ENCODE data around the gene NR5A2. TPM values are rescaled to one million over a fixed set of nuclear protein-coding genes. Genes with fewer than 3 reads are reported as not detected.

NR5A2 gene
- polyA plus RNA-seq, 4 donors, result 14.1 to 58.0 (median 18.8) TPM

DNA sequence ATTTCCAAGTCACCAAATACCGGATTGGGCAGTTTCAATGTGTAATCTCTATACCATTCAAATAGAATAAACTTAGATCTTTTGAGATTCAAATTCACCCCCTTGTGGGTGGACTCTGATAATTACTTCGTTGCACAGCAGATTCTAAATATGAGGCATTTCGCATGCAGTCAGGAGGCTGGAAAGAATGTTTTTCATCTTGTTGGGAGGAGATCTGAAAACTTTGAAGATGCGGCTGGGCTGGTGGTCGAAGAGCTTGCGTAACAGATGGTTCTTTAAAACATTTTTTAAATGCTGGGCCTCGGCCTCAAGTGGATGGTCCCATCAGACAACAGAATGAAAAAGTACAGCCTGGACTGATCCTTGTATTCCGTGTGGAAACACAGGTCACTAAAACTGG, 10.4 kb downstream of the NR5A2 start:
- H3K36me3 ChIP-seq (ENCODE audit: control insufficient read depth in 3 of 3, insufficient read depth in 2 of 3, low read depth in 1 of 3, low read length in 3 of 3), result peaks cover 0 to 15% (median 0%) of the 10 kb centered on the region in 3 donors
- H3K4me3 ChIP-seq (ENCODE audit: low read depth in 1 of 3, low read length in 3 of 3), result peak overlapping the region in 2 of 3 donors; percentile 76 to 81
- peaks cover 0 to 67% (median 57%) of the 10 kb centered on the region in 3 donors for H3K27me3 ChIP-seq (ENCODE audit: control insufficient read depth in 3 of 3, insufficient read depth in 3 of 3, low read length in 3 of 3)
- WGBS, 3 donors, result 27 to 41% (median 31%) methylated on average over 8 of the region's 8 CpGs
- H3K27ac ChIP-seq (ENCODE audit: low read depth in 1 of 3, low read length in 2 of 3), result peak overlapping the region in 2 of 3 donors; percentile 88 to 91
- peaks cover 2 to 21% (median 6%) of the 10 kb centered on the region in 3 donors for H3K4me1 ChIP-seq (ENCODE audit: control insufficient read depth in 3 of 3, insufficient read depth in 2 of 3, low read depth in 1 of 3, low read length in 2 of 3)
- peak in 1 of 2 donors; percentile 6 for DNase-seq
- FAIRE-seq, result no peak
- no peaks in the 10 kb centered on the region for H3K9me3 ChIP-seq (ENCODE audit: control insufficient read depth in 2 of 2, insufficient read depth in 1 of 2, low read depth in 1 of 2, low read length in 1 of 2)

- peak; percentile 37 to 80 for DNase-seq
- Histone ChIP-seq H3K36me3 (ENCODE audit: control insufficient read depth in 3 of 3, insufficient read depth in 2 of 3, low read depth in 1 of 3, low read length in 3 of 3) (peaks cover 0 to 15% (median 0%) of the 10 kb centered on the region in 3 donors), H3K4me1 (ENCODE audit: control insufficient read depth in 3 of 3, insufficient read depth in 2 of 3, low read depth in 1 of 3, low read length in 2 of 3) (peaks cover 2 to 15% (median 6%) of the 10 kb centered on the region in 3 donors), H3K9me3 (ENCODE audit: control insufficient read depth in 2 of 2, insufficient read depth in 1 of 2, low read depth in 1 of 2, low read length in 1 of 2) (no peaks in the 10 kb centered on the region), H3K27ac (ENCODE audit: low read depth in 1 of 3, low read length in 2 of 3) (peak overlapping the region; percentile 69 to 91 (median 88)), H3K27me3 (ENCODE audit: control insufficient read depth in 3 of 3, insufficient read depth in 3 of 3, low read length in 3 of 3) (peaks cover 0 to 68% (median 55%) of the 10 kb centered on the region in 3 donors), H3K4me3 (ENCODE audit: low read depth in 1 of 3, low read length in 3 of 3) (peak overlapping the region; percentile 59 to 81 (median 76))
- FAIRE-seq, result no peak
- 5 to 12% (median 6%) methylated on average over 29 to 32 of the region's 32 CpGs for WGBS, 3 donors
Measured at GRCh38 chr1:200038325-200038980, 10.9 kb downstream of the NR5A2 start.

GRCh38 chr1:200038981-200039848, 11.7 kb downstream of the NR5A2 start:
- Histone ChIP-seq H3K27ac (ENCODE audit: low read depth in 1 of 3, low read length in 2 of 3) (peak overlapping the region; percentile 69 to 91 (median 88)), H3K36me3 (ENCODE audit: control insufficient read depth in 3 of 3, insufficient read depth in 2 of 3, low read depth in 1 of 3, low read length in 3 of 3) (peaks cover 0 to 8% (median 0%) of the 10 kb centered on the region in 3 donors), H3K27me3 (ENCODE audit: control insufficient read depth in 3 of 3, insufficient read depth in 3 of 3, low read length in 3 of 3) (peaks cover 0 to 62% (median 49%) of the 10 kb centered on the region in 3 donors), H3K9me3 (ENCODE audit: control insufficient read depth in 2 of 2, insufficient read depth in 1 of 2, low read depth in 1 of 2, low read length in 1 of 2) (no peaks in the 10 kb centered on the region), H3K4me3 (ENCODE audit: low read depth in 1 of 3, low read length in 3 of 3) (peak overlapping the region; percentile 59 to 81 (median 76)), H3K4me1 (ENCODE audit: control insufficient read depth in 3 of 3, insufficient read depth in 2 of 3, low read depth in 1 of 3, low read length in 2 of 3) (peaks cover under 1 to 8% (median 2%) of the 10 kb centered on the region in 3 donors)
- FAIRE-seq (no peak), DNase-seq (peak; percentile 59 to 76)
- WGBS, 3 donors, result 0 to 1% (median 0%) methylated on average over 61 to 79 of the region's 79 CpGs

DNA sequence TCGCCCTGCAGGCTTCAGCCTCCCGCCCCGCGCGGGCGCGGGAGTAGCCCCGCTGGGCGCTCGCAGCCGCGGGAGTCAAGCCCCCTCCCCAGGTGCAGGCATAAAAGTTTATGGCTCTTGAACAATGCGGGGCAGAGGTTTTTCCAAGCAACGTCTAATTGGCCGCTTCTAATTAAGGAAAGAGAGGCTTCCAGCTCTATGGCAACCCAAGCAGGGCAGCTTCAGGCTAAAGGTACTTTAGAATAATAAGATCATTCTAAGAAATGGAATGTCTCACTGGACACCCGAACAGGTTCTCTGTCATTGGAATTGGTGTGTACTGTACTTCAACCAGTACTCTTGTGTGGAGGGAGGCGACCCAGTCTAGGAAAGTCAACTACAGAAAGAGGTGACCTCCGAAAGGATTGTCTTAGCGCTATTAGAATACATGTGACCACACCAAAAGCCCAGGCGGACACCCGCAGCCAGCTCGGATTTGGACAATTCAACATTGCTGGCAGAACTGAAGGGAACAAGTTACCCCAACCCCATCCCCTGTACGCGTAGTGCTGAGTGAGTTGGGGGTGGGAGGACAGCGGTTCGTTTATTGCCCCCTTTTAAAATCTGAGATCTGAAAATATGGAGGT, 12.5 kb downstream of the NR5A2 start:
- Histone ChIP-seq H3K27me3 (ENCODE audit: control insufficient read depth in 3 of 3, insufficient read depth in 3 of 3, low read length in 3 of 3) (peaks cover 0 to 57% (median 49%) of the 10 kb centered on the region in 3 donors), H3K27ac (ENCODE audit: low read depth in 1 of 3, low read length in 2 of 3) (peak overlapping the region; percentile 69 to 91 (median 88)), H3K36me3 (ENCODE audit: control insufficient read depth in 3 of 3, insufficient read depth in 2 of 3, low read depth in 1 of 3, low read length in 3 of 3) (peaks cover 0 to 8% (median 0%) of the 10 kb centered on the region in 3 donors), H3K9me3 (ENCODE audit: control insufficient read depth in 2 of 2, insufficient read depth in 1 of 2, low read depth in 1 of 2, low read length in 1 of 2) (no peaks in the 10 kb centered on the region), H3K4me3 (ENCODE audit: low read depth in 1 of 3, low read length in 3 of 3) (peak overlapping the region; percentile 59 to 81 (median 76)), H3K4me1 (ENCODE audit: control insufficient read depth in 3 of 3, insufficient read depth in 2 of 3, low read depth in 1 of 3, low read length in 2 of 3) (peaks cover 0 to 10% (median 2%) of the 10 kb centered on the region in 3 donors)
- WGBS, 3 donors, result 2% methylated on average over 26 of the region's 26 CpGs
- FAIRE-seq (no peak), DNase-seq (peak in 1 of 2 donors; percentile 74)

GRCh38 chr1:200040481-200041138, 13.1 kb downstream of the NR5A2 start:
- H3K36me3 ChIP-seq (ENCODE audit: control insufficient read depth in 3 of 3, insufficient read depth in 2 of 3, low read depth in 1 of 3, low read length in 3 of 3), result peaks cover 0 to 8% (median 0%) of the 10 kb centered on the region in 3 donors
- no peak for FAIRE-seq
- 2 to 3% (median 3%) methylated on average over 33 to 35 of the region's 35 CpGs for WGBS, 3 donors
- H3K27me3 ChIP-seq (ENCODE audit: control insufficient read depth in 3 of 3, insufficient read depth in 3 of 3, low read length in 3 of 3), result peaks cover 0 to 52% (median 44%) of the 10 kb centered on the region in 3 donors
- peaks cover 0 to 10% (median 2%) of the 10 kb centered on the region in 3 donors for H3K4me1 ChIP-seq (ENCODE audit: control insufficient read depth in 3 of 3, insufficient read depth in 2 of 3, low read depth in 1 of 3, low read length in 2 of 3)
- DNase-seq, result peak; percentile 85 to 86
- H3K27ac ChIP-seq (ENCODE audit: low read depth in 1 of 3, low read length in 2 of 3), result peak overlapping the region; percentile 69 to 88 (median 76)
- peak overlapping the region; percentile 48 to 81 (median 76) for H3K4me3 ChIP-seq (ENCODE audit: low read depth in 1 of 3, low read length in 3 of 3)
- no peaks in the 10 kb centered on the region for H3K9me3 ChIP-seq (ENCODE audit: control insufficient read depth in 2 of 2, insufficient read depth in 1 of 2, low read depth in 1 of 2, low read length in 1 of 2)

DNA sequence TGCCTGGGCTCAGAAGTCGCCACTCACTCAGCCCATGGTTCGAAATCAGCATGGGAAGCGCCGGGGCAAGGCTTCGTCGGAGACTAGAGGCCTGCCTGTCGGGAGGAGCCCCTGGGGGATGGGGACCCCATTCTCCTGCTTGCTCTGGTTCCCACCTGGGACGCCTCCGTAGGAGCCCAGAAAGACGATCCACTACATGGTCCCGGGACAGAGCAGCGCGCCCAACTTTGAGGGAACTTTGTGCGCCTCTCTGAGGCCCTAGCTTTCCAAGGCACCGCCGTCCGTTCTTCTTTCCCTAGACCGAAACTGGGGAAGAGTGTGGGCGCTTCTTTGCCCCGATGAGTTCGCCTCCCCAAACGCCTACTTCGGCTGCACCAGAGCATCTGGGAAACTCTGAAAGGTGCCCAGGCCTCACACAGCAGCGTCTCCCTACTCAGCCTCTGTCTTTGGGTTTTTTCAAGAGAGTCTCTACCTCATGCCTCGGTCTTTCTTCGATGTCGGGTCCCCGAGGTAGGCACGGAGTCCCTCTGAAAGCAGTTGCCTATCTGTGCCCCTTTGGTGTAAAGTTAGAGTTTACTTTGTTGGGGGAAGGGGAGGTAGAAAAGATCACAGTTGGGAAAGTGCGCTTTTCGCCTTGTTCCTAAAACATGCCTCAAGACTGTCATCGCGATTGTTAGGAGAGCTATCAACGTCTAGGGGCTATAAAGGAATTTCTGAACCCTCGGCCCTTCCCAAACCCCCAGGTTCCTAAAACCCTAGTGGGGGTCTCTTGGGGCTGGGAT, 14.0 kb downstream of the NR5A2 start:
- H3K36me3 ChIP-seq (ENCODE audit: control insufficient read depth in 3 of 3, insufficient read depth in 2 of 3, low read depth in 1 of 3, low read length in 3 of 3), result peaks cover 0 to 2% (median 0%) of the 10 kb centered on the region in 3 donors
- H3K9me3 ChIP-seq (ENCODE audit: control insufficient read depth in 2 of 2, insufficient read depth in 1 of 2, low read depth in 1 of 2, low read length in 1 of 2), result no peaks in the 10 kb centered on the region
- peak overlapping the region; percentile 69 to 88 (median 76) for H3K27ac ChIP-seq (ENCODE audit: low read depth in 1 of 3, low read length in 2 of 3)
- DNase-seq (peak; percentile 40 to 64), FAIRE-seq (no peak)
- 3 to 12% (median 10%) methylated on average over 35 of the region's 35 CpGs for WGBS, 3 donors
- H3K27me3 ChIP-seq (ENCODE audit: control insufficient read depth in 3 of 3, insufficient read depth in 3 of 3, low read length in 3 of 3), result peaks cover 0 to 43% (median 36%) of the 10 kb centered on the region in 3 donors
- peak overlapping the region; percentile 25 to 81 (median 76) for H3K4me3 ChIP-seq (ENCODE audit: low read depth in 1 of 3, low read length in 3 of 3)
- peaks cover 0 to 7% (median 0%) of the 10 kb centered on the region in 3 donors for H3K4me1 ChIP-seq (ENCODE audit: control insufficient read depth in 3 of 3, insufficient read depth in 2 of 3, low read depth in 1 of 3, low read length in 2 of 3)

DNA sequence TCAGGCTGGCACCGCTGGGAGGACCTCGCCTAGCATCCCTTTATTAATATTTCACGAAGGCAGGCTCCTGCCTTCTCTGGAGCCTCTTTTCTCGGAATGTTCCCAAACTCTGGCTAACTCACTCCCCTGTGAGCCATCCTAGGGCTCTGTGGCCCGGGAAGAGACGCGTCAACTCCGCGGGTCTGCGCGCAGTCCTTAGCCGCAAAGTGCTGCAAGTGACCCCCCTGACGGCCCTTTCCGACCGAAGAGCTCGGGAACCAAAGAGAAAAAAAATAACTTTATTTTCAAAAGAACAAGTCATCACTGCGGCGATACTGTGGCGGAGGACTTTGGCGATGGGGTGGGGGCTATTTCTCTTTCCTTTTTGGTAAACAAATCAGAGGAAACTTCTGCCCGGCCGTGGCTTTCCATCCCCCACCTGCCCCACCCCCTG, 14.6 kb downstream of the NR5A2 start:
- H3K4me3 ChIP-seq (ENCODE audit: low read depth in 1 of 3, low read length in 3 of 3), result peak overlapping the region; percentile 17 to 81 (median 76)
- peak in 1 of 2 donors; percentile 58 for DNase-seq
- H3K9me3 ChIP-seq (ENCODE audit: control insufficient read depth in 2 of 2, insufficient read depth in 1 of 2, low read depth in 1 of 2, low read length in 1 of 2), result no peaks in the 10 kb centered on the region
- peaks cover 0 to 2% (median 2%) of the 10 kb centered on the region in 3 donors for H3K36me3 ChIP-seq (ENCODE audit: control insufficient read depth in 3 of 3, insufficient read depth in 2 of 3, low read depth in 1 of 3, low read length in 3 of 3)
- peaks cover 0 to 37% (median 30%) of the 10 kb centered on the region in 3 donors for H3K27me3 ChIP-seq (ENCODE audit: control insufficient read depth in 3 of 3, insufficient read depth in 3 of 3, low read length in 3 of 3)
- FAIRE-seq, result no peak
- peaks cover 0 to 10% (median 0%) of the 10 kb centered on the region in 3 donors for H3K4me1 ChIP-seq (ENCODE audit: control insufficient read depth in 3 of 3, insufficient read depth in 2 of 3, low read depth in 1 of 3, low read length in 2 of 3)
- WGBS, 3 donors, result 1 to 5% (median 2%) methylated on average over 22 of the region's 22 CpGs
- H3K27ac ChIP-seq (ENCODE audit: low read depth in 1 of 3, low read length in 2 of 3), result peak overlapping the region; percentile 69 to 88 (median 76)

Measured in small intestine (tissue), 7 donors.